CD4-positive, alpha-beta T cell treated with Interleukin-2 at 100 ng/mL for 4 hours (primary cell): ENCODE results near the gene TUBA4A.
"Not testable (repeated sequence)": the region's sequence is repeated elsewhere in the genome, so short reads cannot be mapped to it uniquely, and the experiment has no call there.

Experiments used
- DNase-seq: peaks from one replicate; pipeline ENCODE4 v3.0.0-alpha.2; 2020; ENCODE audit warnings: low spot score

TUBA4A gene

GRCh38 chr2:219253753-219254589, at the start of gene TUBA4A:
Gene TUBA4A (minus strand): TSS chr2:219253918. CDS start chr2:219253858, 60 bp downstream.
- DNase-seq = peak; percentile 89

GRCh38 chr2:219302412-219302968, 48.8 kb upstream of the TUBA4A start:
- no peak for DNase-seq

GRCh38 chr2:219300022-219300421, 46.3 kb upstream of the TUBA4A start:
- DNase-seq = no peak

- no peak for DNase-seq
Measured at GRCh38 chr2:219299372-219299760, 45.6 kb upstream of the TUBA4A start.

GRCh38 chr2:219298759-219299371, 45.1 kb upstream of the TUBA4A start:
- DNase-seq = peak; percentile 91

- DNase-seq = no peak
Measured at GRCh38 chr2:219297766-219298456, 44.2 kb upstream of the TUBA4A start.

- no peak for DNase-seq
Measured at GRCh38 chr2:219296631-219297391, 43.1 kb upstream of the TUBA4A start.

- DNase-seq = no peak
Measured at GRCh38 chr2:219296142-219296541, 42.4 kb upstream of the TUBA4A start.

- peak; percentile 92 for DNase-seq
Measured at GRCh38 chr2:219294356-219295351, 40.9 kb upstream of the TUBA4A start.

- DNase-seq = no peak
Measured at GRCh38 chr2:219293736-219294231, 40.1 kb upstream of the TUBA4A start.

GRCh38 chr2:219292616-219293015, 38.9 kb upstream of the TUBA4A start:
- no peak for DNase-seq

- no peak for DNase-seq
Measured at GRCh38 chr2:219291910-219292490, 38.3 kb upstream of the TUBA4A start.

GRCh38 chr2:219291394-219291793, 37.7 kb upstream of the TUBA4A start:
- DNase-seq = no peak

- no peak for DNase-seq
Measured at GRCh38 chr2:219290381-219291171, 36.9 kb upstream of the TUBA4A start.

- no peak for DNase-seq
Measured at GRCh38 chr2:219289537-219290361, 36.0 kb upstream of the TUBA4A start.

- no peak for DNase-seq
Measured at GRCh38 chr2:219289195-219289536, 35.4 kb upstream of the TUBA4A start.

GRCh38 chr2:219287580-219288265, 34.0 kb upstream of the TUBA4A start:
- no peak for DNase-seq

- not testable (repeated sequence) for DNase-seq
Measured at GRCh38 chr2:219287116-219287440, 33.4 kb upstream of the TUBA4A start.
